Keratinocyte (primary cell): ENCODE measurements around the gene CASK. TPM values are rescaled to one million over a fixed set of nuclear protein-coding genes. Genes with fewer than 3 reads are reported as not detected.

Source experiments
- DNase-seq: peaks from one replicate; pipeline ENCODE4 v3.0.0-alpha.2; 2011; ENCODE audit warnings: low read depth, missing footprints, low spot score
- FAIRE-seq: peaks from 2 replicates; lab custom pipeline; 2011; peaks lifted over from hg19 to GRCh38; lab: Jason Lieb, UNC
- H2AFZ ChIP-seq: 2 replicates; pipeline ENCODE4 v1.6.0; 2012; ENCODE audit warnings: low read length, control low read depth, inconsistent platforms; ENCODE audit not compliant: control insufficient read depth
- H3K27ac ChIP-seq: 2 replicates; pipeline ENCODE4 v1.5.1; 2011; ENCODE audit warnings: low read length; ENCODE audit not compliant: control insufficient read depth, insufficient read depth
- H3K27me3 ChIP-seq: 3 replicates; pipeline ENCODE4 v1.6.0; 2011; ENCODE audit warnings: low read length; ENCODE audit not compliant: control insufficient read depth, insufficient read depth; ENCODE audit errors: extremely low read depth
- H3K36me3 ChIP-seq, 2 experiments: 2 replicates in 1 of 2; 3 replicates in 1 of 2; pipeline ENCODE4 v1.5.1; 2011; ENCODE audit warnings: low read length in 2 of 2, mild to moderate bottlenecking in 1 of 2; ENCODE audit not compliant: control insufficient read depth in 2 of 2, insufficient read depth in 2 of 2; ENCODE audit errors: extremely low read depth in 1 of 2
- H3K4me1 ChIP-seq: 3 replicates; pipeline ENCODE4 v1.5.1; 2011; ENCODE audit warnings: low read length; ENCODE audit not compliant: control insufficient read depth, insufficient read depth; ENCODE audit errors: extremely low read depth
- H3K4me2 ChIP-seq: 3 replicates; pipeline ENCODE4 v1.6.0; 2011; ENCODE audit warnings: low read depth, low read length; ENCODE audit not compliant: control insufficient read depth, insufficient read depth; ENCODE audit errors: extremely low read depth
- H3K4me3 ChIP-seq, 3 experiments: fragments of 200-600 bp in 1 of 3; sonication (generic) in 1 of 3; 2 replicates in 2 of 3; 3 replicates in 1 of 3; pipeline ENCODE4 v1.5.1; 2011 to 2016; ENCODE audit warnings: low read length in 3 of 3, mild to moderate bottlenecking in 3 of 3, control low read depth in 2 of 3, inconsistent platforms in 1 of 3, low read depth in 1 of 3, mixed read lengths in 1 of 3, mixed run types in 1 of 3, moderate library complexity in 1 of 3; ENCODE audit not compliant: control insufficient read depth in 2 of 3, insufficient read depth in 2 of 3; ENCODE audit errors: extremely low read depth in 1 of 3
- H3K79me2 ChIP-seq: 2 replicates; pipeline ENCODE4 v1.6.0; 2012; ENCODE audit warnings: low read length; ENCODE audit not compliant: control insufficient read depth, insufficient read depth
- H3K9ac ChIP-seq: 3 replicates; pipeline ENCODE4 v1.6.0; 2011; ENCODE audit warnings: low read length; ENCODE audit not compliant: control insufficient read depth, insufficient read depth; ENCODE audit errors: extremely low read depth
- H3K9me1 ChIP-seq: 3 replicates; pipeline ENCODE4 v1.6.0; 2011; ENCODE audit warnings: low read length; ENCODE audit not compliant: control insufficient read depth, insufficient read depth; ENCODE audit errors: extremely low read depth
- H3K9me3 ChIP-seq: 2 replicates; pipeline ENCODE4 v1.5.1; 2012; ENCODE audit warnings: low read depth, low read length; ENCODE audit not compliant: control insufficient read depth
- H4K20me1 ChIP-seq: 3 replicates; pipeline ENCODE4 v1.6.0; 2011; ENCODE audit warnings: low read length; ENCODE audit not compliant: control insufficient read depth, insufficient read depth; ENCODE audit errors: extremely low read depth
- EZH2 ChIP-seq: IDR thresholded peaks from one replicate; pipeline ENCODE4 v1.6.1; 2012; ENCODE audit warnings: inconsistent platforms, mild to moderate bottlenecking, low read length, moderate library complexity
- dilution Hi-C: fragments of 300-500 bp; cut with MboI; formaldehyde crosslinking; loops from one replicate; pipeline ENCODE4 v1.7.0; 2020; ENCODE audit warnings: low sequenced_read_pairs; ENCODE audit not compliant: extremely low pct_ligation_motif_present
- polyA plus RNA-seq, 5 experiments: library from polyadenylated mRNA; depleted of rRNA in 3 of 5; stranded (reverse) in 3 of 5; stranded (forward) in 1 of 5; unstranded in 1 of 5; fragments of >200 nt; gene quantifications; 1 replicate in 1 of 5; 2 replicates in 3 of 5; 3 replicates in 1 of 5; pipeline versions ENCODE4 v1.2.1 to v1.2.3, GENCODE V29; 2011 to 2012; ENCODE audit warnings: missing spikeins in 2 of 5, low read depth in 1 of 5, low replicate concordance in 1 of 5
- TF ChIP-seq, protein P1 (sequence below), 3 experiments: IDR thresholded peaks in 1 of 3; conservative IDR thresholded peaks in 1 of 3; optimal IDR thresholded peaks in 1 of 3; 2 replicates in 2 of 3; 3 replicates in 1 of 3; pipeline versions ENCODE3 to v1.5.1; 2011; ENCODE audit warnings: low read length in 3 of 3, mild to moderate bottlenecking in 3 of 3, moderate library complexity in 2 of 3, control low read depth in 1 of 3, inconsistent platforms in 1 of 3; ENCODE audit not compliant: insufficient read depth in 2 of 3; ENCODE audit errors: extremely low read depth in 1 of 3

Gene CASK
- polyA plus RNA-seq, 1 donor (not counting 4 experiments of a cell fraction or from before 2014, with no cell fraction given) = 33.7 TPM

DNA sequence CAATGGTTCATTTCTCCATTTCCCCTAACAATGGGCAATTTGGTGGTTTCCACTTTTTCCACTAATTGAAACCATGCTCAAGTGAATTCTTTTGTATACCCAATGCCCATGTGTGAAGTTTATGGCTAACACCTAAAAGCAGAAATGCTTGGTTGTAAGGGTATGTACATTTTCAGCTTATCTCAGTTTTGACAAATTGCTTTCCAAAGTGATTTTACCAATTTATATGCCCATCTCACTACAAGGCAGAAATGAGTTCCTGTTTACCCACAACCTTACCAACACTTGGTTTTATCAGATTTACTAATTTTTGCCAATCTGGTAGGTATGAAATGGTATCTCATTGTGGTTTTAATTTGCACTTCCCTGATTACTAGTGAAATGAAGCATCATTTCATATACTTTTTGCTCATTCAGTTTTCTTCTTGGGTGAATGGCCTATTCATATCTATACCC lies 219.8 kb downstream of the CASK start:
- FAIRE-seq = no peak

DNA sequence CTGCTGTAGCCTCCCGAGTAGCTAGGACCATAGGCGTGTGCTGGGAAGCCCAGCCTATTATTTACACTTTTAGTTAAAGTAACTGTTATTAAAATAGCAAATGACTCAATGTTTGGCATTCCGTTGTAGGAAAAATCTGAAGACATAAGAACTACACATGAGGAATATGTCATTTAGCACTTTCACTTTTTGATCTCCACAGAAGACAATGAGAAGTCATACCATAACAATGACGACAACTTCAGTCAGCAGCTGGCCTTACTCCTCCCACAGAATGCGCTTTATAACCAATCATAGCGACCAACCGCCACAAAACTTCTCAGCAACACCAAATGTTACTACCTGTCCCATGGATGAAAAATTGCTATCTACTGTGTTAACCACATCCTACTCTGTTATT lies 227.9 kb downstream of the CASK start:
- dilution Hi-C loops = no loop called here
- TF ChIP-seq EZH2 = no peak
- TF ChIP-seq, protein P1, sequence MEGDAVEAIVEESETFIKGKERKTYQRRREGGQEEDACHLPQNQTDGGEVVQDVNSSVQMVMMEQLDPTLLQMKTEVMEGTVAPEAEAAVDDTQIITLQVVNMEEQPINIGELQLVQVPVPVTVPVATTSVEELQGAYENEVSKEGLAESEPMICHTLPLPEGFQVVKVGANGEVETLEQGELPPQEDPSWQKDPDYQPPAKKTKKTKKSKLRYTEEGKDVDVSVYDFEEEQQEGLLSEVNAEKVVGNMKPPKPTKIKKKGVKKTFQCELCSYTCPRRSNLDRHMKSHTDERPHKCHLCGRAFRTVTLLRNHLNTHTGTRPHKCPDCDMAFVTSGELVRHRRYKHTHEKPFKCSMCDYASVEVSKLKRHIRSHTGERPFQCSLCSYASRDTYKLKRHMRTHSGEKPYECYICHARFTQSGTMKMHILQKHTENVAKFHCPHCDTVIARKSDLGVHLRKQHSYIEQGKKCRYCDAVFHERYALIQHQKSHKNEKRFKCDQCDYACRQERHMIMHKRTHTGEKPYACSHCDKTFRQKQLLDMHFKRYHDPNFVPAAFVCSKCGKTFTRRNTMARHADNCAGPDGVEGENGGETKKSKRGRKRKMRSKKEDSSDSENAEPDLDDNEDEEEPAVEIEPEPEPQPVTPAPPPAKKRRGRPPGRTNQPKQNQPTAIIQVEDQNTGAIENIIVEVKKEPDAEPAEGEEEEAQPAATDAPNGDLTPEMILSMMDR (optimal IDR thresholded peaks at IDR 0.05 in 1 of 3, IDR thresholded peaks at IDR 0.05 in 1 of 3, conservative IDR thresholded peaks at IDR 0.05 in 1 of 3; ENCODE audit: extremely low read depth in 1 of 3, insufficient read depth in 2 of 3, low read length in 3 of 3) = no peak
- Histone ChIP-seq H3K27me3 (no peaks in the 10 kb centered on the region), H3K4me1 (no peaks in the 10 kb centered on the region), H4K20me1 (no peaks in the 10 kb centered on the region), H3K79me2 (no peaks in the 10 kb centered on the region), H3K9ac (no peak overlapping the region), H3K27ac (no peak overlapping the region), H3K36me3 (no peaks in the 10 kb centered on the region), H2AFZ (no peak overlapping the region), H3K9me3 (no peaks in the 10 kb centered on the region), H3K4me2 (no peak overlapping the region), H3K9me1 (no peaks in the 10 kb centered on the region), H3K4me3 (no peak overlapping the region)
- DNase-seq (no peak), FAIRE-seq (no peak)

More for the DNA sequence above, 219.8 kb downstream of the CASK start:
- no peak overlapping the region for H3K9ac ChIP-seq
- no peak overlapping the region for H2AFZ ChIP-seq
- H3K27ac ChIP-seq = no peak overlapping the region
- H3K9me1 ChIP-seq = no peaks in the 10 kb centered on the region
- dilution Hi-C loops = no loop called here
- TF ChIP-seq EZH2 = no peak
- TF ChIP-seq, protein P1 (optimal IDR thresholded peaks at IDR 0.05 in 1 of 3, IDR thresholded peaks at IDR 0.05 in 1 of 3, conservative IDR thresholded peaks at IDR 0.05 in 1 of 3; ENCODE audit: extremely low read depth in 1 of 3, insufficient read depth in 2 of 3, low read length in 3 of 3) = no peak
- no peaks in the 10 kb centered on the region for H4K20me1 ChIP-seq
- H3K9me3 ChIP-seq = no peaks in the 10 kb centered on the region
- no peaks in the 10 kb centered on the region for H3K4me1 ChIP-seq
- H3K4me2 ChIP-seq = no peak overlapping the region
- no peak for DNase-seq
- H3K27me3 ChIP-seq = no peaks in the 10 kb centered on the region
- no peaks in the 10 kb centered on the region for H3K79me2 ChIP-seq
- no peaks in the 10 kb centered on the region for H3K36me3 ChIP-seq
- no peak overlapping the region for H3K4me3 ChIP-seq
